GM12878 (cell line): Measurements from ENCODE around the gene ATP5F1B. TPM values are rescaled to one million over a fixed set of nuclear protein-coding genes. Genes with fewer than 3 reads are reported as not detected.

Experiments
- ATAC-seq: fragments of 200-7000 bp; cut with Tn5 transposase; 3 replicates; pipeline ENCODE4 v1.9.1; 2020; ENCODE audit warnings: mild to moderate bottlenecking, moderate library complexity
- BruUV-seq: library from RNA; stranded (reverse); fragments of 400-500 nt; replicated peaks from 2 replicates; lab custom pipeline; 2021; lab: Mats Ljungman, UMichigan
- CTCF ChIA-PET: fragments of 300-600 bp; sonication (Branson Sonifier 250); formaldehyde crosslinking; extraction: SDS; loops from one replicate; lab custom pipeline; 2021; ENCODE audit warnings: inconsistent platforms; lab: Yijun Ruan, JAX
- POLR2A ChIA-PET: fragments of 350-600 bp; formaldehyde crosslinking; extraction: SDS; loops from one replicate; lab custom pipeline; 2021; ENCODE audit warnings: inconsistent platforms; lab: Charles Lee
- RAD21 ChIA-PET: fragments of 300-600 bp; sonication (Branson Sonifier 250); formaldehyde crosslinking; loops from one replicate; lab custom pipeline; 2023; ENCODE audit warnings: antibody characterized with exemption; ENCODE audit not compliant: unreplicated experiment; lab: Charles Lee
- SMC1A ChIA-PET: fragments of 300-600 bp; sonication (Branson Sonifier 250); formaldehyde crosslinking; loops from one replicate; lab custom pipeline; 2023; ENCODE audit not compliant: unreplicated experiment, uncharacterized antibody; lab: Charles Lee
- DNase-seq: peaks from one replicate; pipeline ENCODE4 v3.0.0-alpha.2; 2011; ENCODE audit warnings: low read depth, low spot score
- FAIRE-seq: peaks from 3 replicates; lab custom pipeline; 2011; peaks lifted over from hg19 to GRCh38; lab: Jason Lieb, UNC
- H2AFZ ChIP-seq: 2 replicates; pipeline ENCODE4 v1.6.0; 2011; ENCODE audit warnings: low read depth, low read length, control low read depth; ENCODE audit not compliant: control insufficient read depth
- H3K27ac ChIP-seq: 2 replicates; pipeline ENCODE4 v1.5.1; 2011; ENCODE audit warnings: control low read depth; ENCODE audit not compliant: control insufficient read depth, insufficient read depth
- H3K27me3 ChIP-seq, 2 experiments: replicated peaks in 1 of 2; 2 replicates each; pipeline versions ENCODE4 v1.6.0 to v1.6.1; 2011; ENCODE audit warnings: low read length in 1 of 2; ENCODE audit not compliant: control insufficient read depth in 2 of 2, insufficient read depth in 2 of 2
- H3K36me3 ChIP-seq, 2 experiments: 2 replicates each; pipeline ENCODE4 v1.5.1; 2011; ENCODE audit warnings: low read length in 1 of 2; ENCODE audit not compliant: control insufficient read depth in 2 of 2, insufficient read depth in 2 of 2
- H3K4me1 ChIP-seq: 2 replicates; pipeline ENCODE4 v1.6.1; 2011; ENCODE audit warnings: mild to moderate bottlenecking, low read length, moderate library complexity, mixed read lengths; ENCODE audit not compliant: control insufficient read depth, insufficient read depth
- H3K4me2 ChIP-seq: 2 replicates; pipeline ENCODE4 v1.6.0; 2011; ENCODE audit warnings: control low read depth; ENCODE audit not compliant: control insufficient read depth, insufficient read depth
- H3K4me3 ChIP-seq: fragments of 200-600 bp; sonication (generic); 2 replicates; pipeline ENCODE4 v1.5.1; 2016
- H3K79me2 ChIP-seq: 2 replicates; pipeline ENCODE4 v1.6.0; 2011; ENCODE audit warnings: low read length; ENCODE audit not compliant: control insufficient read depth, insufficient read depth
- H3K9ac ChIP-seq: 2 replicates; pipeline ENCODE4 v1.8.0; 2011; ENCODE audit warnings: low read length, control low read depth, mixed read lengths; ENCODE audit not compliant: control insufficient read depth, insufficient read depth
- H3K9me3 ChIP-seq: replicated peaks from 3 replicates; pipeline ENCODE4 v1.5.1; 2011; ENCODE audit warnings: mild to moderate bottlenecking, low read length; ENCODE audit not compliant: control insufficient read depth, insufficient read depth
- H4K20me1 ChIP-seq: 2 replicates; pipeline ENCODE4 v1.6.0; 2011; ENCODE audit not compliant: control insufficient read depth, insufficient read depth
- BACH1 ChIP-seq: fragments of 450-650 bp; IDR thresholded peaks from 2 replicates; pipeline ENCODE4 v1.6.1; 2017; ENCODE audit warnings: mild to moderate bottlenecking, borderline replicate concordance
- CBFB ChIP-seq: IDR thresholded peaks from 2 replicates; pipeline ENCODE4 v1.6.1; 2016; ENCODE audit warnings: antibody characterized with exemption, low read depth
- CEBPB ChIP-seq, 2 experiments: fragments of 150-350 bp in 1 of 2; IDR thresholded peaks; 2 replicates each; pipeline ENCODE4 v1.6.1; 2012 to 2014; ENCODE audit warnings: low read depth in 2 of 2, low read length in 2 of 2, borderline replicate concordance in 1 of 2, inconsistent platforms in 1 of 2
- DPF2 ChIP-seq: fragments of 450-650 bp; IDR thresholded peaks from 2 replicates; pipeline ENCODE4 v1.6.1; 2017; ENCODE audit warnings: mild to moderate bottlenecking
- HDAC2 ChIP-seq: fragments of 200-600 bp; sonication (generic); IDR thresholded peaks from 2 replicates; pipeline ENCODE4 v1.6.1; 2017
- IKZF2 ChIP-seq, 2 experiments: fragments of 450-650 bp; IDR thresholded peaks; 2 replicates each; pipeline ENCODE4 v1.6.1; 2017; ENCODE audit warnings: mild to moderate bottlenecking in 2 of 2, moderate library complexity in 2 of 2
- MEF2B ChIP-seq: fragments of 450-650 bp; IDR thresholded peaks from 2 replicates; pipeline ENCODE4 v1.6.1; 2018; ENCODE audit warnings: mild to moderate bottlenecking, moderate library complexity; ENCODE audit not compliant: partially characterized antibody, poor library complexity, severe bottlenecking
- SMARCA5 ChIP-seq: fragments of 450-650 bp; IDR thresholded peaks from 2 replicates; pipeline ENCODE4 v1.6.1; 2017; ENCODE audit warnings: mild to moderate bottlenecking
- SP1 ChIP-seq: IDR thresholded peaks from one replicate; pipeline ENCODE4 v1.6.1; 2011; ENCODE audit warnings: low read depth, low read length
- ZZZ3 ChIP-seq: IDR thresholded peaks from 2 replicates; pipeline ENCODE4 v1.6.1; 2011; ENCODE audit warnings: low read depth; ENCODE audit not compliant: control insufficient read depth, insufficient read length
- in situ Hi-C: fragments of 300-500 bp; cut with MboI; formaldehyde crosslinking; loops from 9 replicates; pipeline ENCODE4 v1.14.3; 2018; ENCODE audit warnings: mixed read lengths
- intact Hi-C: fragments of 100-400 bp; cut with micrococcal nuclease; formaldehyde crosslinking; loops from one replicate; pipeline ENCODE4 v1.14.2; 2022; ENCODE audit not compliant: unreplicated experiment
- polyA plus RNA-seq, 11 experiments: library from polyadenylated mRNA; depleted of rRNA in 4 of 11; unstranded in 6 of 11; stranded (reverse) in 5 of 11; fragments of >200 nt; fragmentation: Nextera tagmentation in 4 of 11; fragmentation: Illumina TruSeq in 1 of 11; extraction: Ambion mirVana in 4 of 11; extraction: Trizol in 1 of 11; gene quantifications; 1 replicate in 1 of 11; 2 replicates in 10 of 11; pipeline versions ENCODE4 v1.2.1 to v1.2.3, GENCODE V29; 2011 to 2016; ENCODE audit warnings: inconsistent platforms in 2 of 11, missing spikeins in 2 of 11, low read depth in 1 of 11
- total RNA-seq, 4 experiments: library from RNA; depleted of rRNA in 3 of 4; stranded (reverse); fragments of >200 nt in 3 of 4; fragmentation: Illumina TruSeq in 1 of 4; extraction: Trizol in 1 of 4; gene quantifications; 2 replicates each; pipeline versions ENCODE4 v1.2.1 to v1.2.3, GENCODE V29; 2013 to 2021
- TF ChIP-seq, protein P1 (sequence below): fragments of 150-350 bp; IDR thresholded peaks from 2 replicates; pipeline ENCODE4 v1.6.1; 2014; ENCODE audit warnings: mild to moderate bottlenecking, low read depth, low read length
- TF ChIP-seq, protein P2 (sequence below): IDR thresholded peaks from 2 replicates; pipeline ENCODE4 v1.6.1; 2012; ENCODE audit warnings: mild to moderate bottlenecking, low read depth, low read length

Gene ATP5F1B
- total and polyA plus RNA-seq, 10 of the 15 experiments (the other 5 are each of a cell fraction or from before 2014, with no cell fraction given) = 671 to 1,908 (median 1,031) TPM

DNA sequence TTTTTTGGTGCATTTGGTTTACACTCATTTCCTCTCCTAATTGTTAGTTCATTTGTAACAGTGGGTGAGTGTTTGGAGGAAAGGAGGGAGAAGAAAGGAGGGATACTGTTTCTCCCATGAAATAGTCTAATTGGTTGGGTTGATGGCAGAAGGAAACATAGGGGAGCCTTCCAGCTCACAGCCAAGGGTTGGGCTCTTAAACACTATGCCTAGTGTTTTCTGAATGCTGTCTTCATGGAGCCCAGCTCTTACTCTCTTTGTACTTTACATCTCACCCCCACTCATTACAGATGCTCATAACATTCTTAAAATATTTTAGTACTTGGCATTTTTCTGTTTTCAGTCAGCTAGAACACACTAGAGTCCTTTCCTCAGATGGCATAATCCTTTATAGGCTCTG, 53.8 kb downstream of the ATP5F1B start:
- TF ChIP-seq CBFB (no peak), CEBPB (IDR thresholded peaks at IDR 0.05; ENCODE audit: borderline replicate concordance in 1 of 2, low read depth in 2 of 2, low read length in 2 of 2) (no peak), IKZF2 (IDR thresholded peaks at IDR 0.05) (no peak), BACH1 (no peak), SMARCA5 (no peak), ZZZ3 (no peak), MEF2B (no peak), DPF2 (no peak), SP1 (no peak), HDAC2 (no peak)
- TF ChIP-seq, protein P1, sequence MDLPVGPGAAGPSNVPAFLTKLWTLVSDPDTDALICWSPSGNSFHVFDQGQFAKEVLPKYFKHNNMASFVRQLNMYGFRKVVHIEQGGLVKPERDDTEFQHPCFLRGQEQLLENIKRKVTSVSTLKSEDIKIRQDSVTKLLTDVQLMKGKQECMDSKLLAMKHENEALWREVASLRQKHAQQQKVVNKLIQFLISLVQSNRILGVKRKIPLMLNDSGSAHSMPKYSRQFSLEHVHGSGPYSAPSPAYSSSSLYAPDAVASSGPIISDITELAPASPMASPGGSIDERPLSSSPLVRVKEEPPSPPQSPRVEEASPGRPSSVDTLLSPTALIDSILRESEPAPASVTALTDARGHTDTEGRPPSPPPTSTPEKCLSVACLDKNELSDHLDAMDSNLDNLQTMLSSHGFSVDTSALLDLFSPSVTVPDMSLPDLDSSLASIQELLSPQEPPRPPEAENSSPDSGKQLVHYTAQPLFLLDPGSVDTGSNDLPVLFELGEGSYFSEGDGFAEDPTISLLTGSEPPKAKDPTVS = no peak
- TF ChIP-seq, protein P2, sequence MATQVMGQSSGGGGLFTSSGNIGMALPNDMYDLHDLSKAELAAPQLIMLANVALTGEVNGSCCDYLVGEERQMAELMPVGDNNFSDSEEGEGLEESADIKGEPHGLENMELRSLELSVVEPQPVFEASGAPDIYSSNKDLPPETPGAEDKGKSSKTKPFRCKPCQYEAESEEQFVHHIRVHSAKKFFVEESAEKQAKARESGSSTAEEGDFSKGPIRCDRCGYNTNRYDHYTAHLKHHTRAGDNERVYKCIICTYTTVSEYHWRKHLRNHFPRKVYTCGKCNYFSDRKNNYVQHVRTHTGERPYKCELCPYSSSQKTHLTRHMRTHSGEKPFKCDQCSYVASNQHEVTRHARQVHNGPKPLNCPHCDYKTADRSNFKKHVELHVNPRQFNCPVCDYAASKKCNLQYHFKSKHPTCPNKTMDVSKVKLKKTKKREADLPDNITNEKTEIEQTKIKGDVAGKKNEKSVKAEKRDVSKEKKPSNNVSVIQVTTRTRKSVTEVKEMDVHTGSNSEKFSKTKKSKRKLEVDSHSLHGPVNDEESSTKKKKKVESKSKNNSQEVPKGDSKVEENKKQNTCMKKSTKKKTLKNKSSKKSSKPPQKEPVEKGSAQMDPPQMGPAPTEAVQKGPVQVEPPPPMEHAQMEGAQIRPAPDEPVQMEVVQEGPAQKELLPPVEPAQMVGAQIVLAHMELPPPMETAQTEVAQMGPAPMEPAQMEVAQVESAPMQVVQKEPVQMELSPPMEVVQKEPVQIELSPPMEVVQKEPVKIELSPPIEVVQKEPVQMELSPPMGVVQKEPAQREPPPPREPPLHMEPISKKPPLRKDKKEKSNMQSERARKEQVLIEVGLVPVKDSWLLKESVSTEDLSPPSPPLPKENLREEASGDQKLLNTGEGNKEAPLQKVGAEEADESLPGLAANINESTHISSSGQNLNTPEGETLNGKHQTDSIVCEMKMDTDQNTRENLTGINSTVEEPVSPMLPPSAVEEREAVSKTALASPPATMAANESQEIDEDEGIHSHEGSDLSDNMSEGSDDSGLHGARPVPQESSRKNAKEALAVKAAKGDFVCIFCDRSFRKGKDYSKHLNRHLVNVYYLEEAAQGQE = no peak
- intact Hi-C loops = loop anchor here (10.0 kb wide), 1 partner anchor 397 kb away; no protein-coding TSS in a partner anchor
- H3K27ac ChIP-seq = no peak overlapping the region
- DNase-seq = no peak
- ChIA-PET CTCF (interaction anchor here (1.0 to 6.5 kb wide), 8 partner anchors 12 to 225 kb away, joined by 3 to 50 read pairs (median 15); partner anchors contain the start of genes NACA and RBMS2), RAD21 (interaction anchor here (1.0 to 1.2 kb wide), 2 partner anchors 37 to 78 kb away, joined by 3 to 4 read pairs; no protein-coding TSS in a partner anchor), SMC1A (interaction anchor here (1.3 to 4.7 kb wide), 4 partner anchors 30 to 78 kb away, joined by 3 to 30 read pairs (median 6); no protein-coding TSS in a partner anchor), POLR2A (interaction anchor here (0.5 to 0.8 kb wide), 4 partner anchors 41 to 558 kb away, joined by 3 to 7 read pairs (median 4); no protein-coding TSS in a partner anchor)
- H3K27me3 ChIP-seq = no peaks in the 10 kb centered on the region
- in situ Hi-C loops = loop anchor here (5.0 kb wide), 1 partner anchor 70 kb away; the partner anchor contains the start of gene RBMS2
- no peaks in the 10 kb centered on the region for H3K9me3 ChIP-seq
- no peak overlapping the region for H3K4me2 ChIP-seq
- no peak overlapping the region for H3K4me3 ChIP-seq
- no TSS peak for BruUV-seq
- FAIRE-seq = no peak
- H3K4me1 ChIP-seq = no peaks in the 10 kb centered on the region; the same call in 1 of the 2 replicates
- H3K36me3 ChIP-seq = peaks cover 0 to 4% of the 10 kb centered on the region in 2 experiments; a peak in 1 of 4 replicates
- no peaks in the 10 kb centered on the region for H3K79me2 ChIP-seq
- ATAC-seq = no peak
- no peak overlapping the region for H2AFZ ChIP-seq
- H3K9ac ChIP-seq = no peak overlapping the region
- H4K20me1 ChIP-seq = no peaks in the 10 kb centered on the region
